HEK293 (cell line): ENCODE measurements around the gene BTNL9.
"Not testable (repeated sequence)": the region's sequence is repeated elsewhere in the genome, so short reads cannot be mapped to it uniquely, and the experiment has no call there.

Experiments used
- CTCF ChIA-PET: fragments of 350-600 bp; formaldehyde crosslinking; extraction: SDS; loops from one replicate; lab custom pipeline; 2021; ENCODE audit warnings: antibody characterized with exemption; lab: Yijun Ruan, JAX
- POLR2A ChIA-PET: fragments of 300-600 bp; formaldehyde crosslinking; extraction: SDS; loops from one replicate; lab custom pipeline; 2020; ENCODE audit warnings: antibody characterized with exemption, inconsistent platforms; lab: Yijun Ruan, JAX
- H3K27ac ChIP-seq: fragments of 200-500 bp; sonication (Bioruptor generic); 2 replicates; pipeline ENCODE4 v1.5.1; 2014; ENCODE audit warnings: low read depth, low read length, control low read depth, inconsistent platforms; ENCODE audit errors: extremely low read depth
- H3K36me3 ChIP-seq, 2 experiments: fragments of 200-500 bp in 1 of 2; sonication (Bioruptor generic) in 1 of 2; 1 replicate in 1 of 2; 2 replicates in 1 of 2; pipeline ENCODE4 v1.5.1; 2014 to 2017; ENCODE audit warnings: inconsistent platforms in 2 of 2, low read length in 2 of 2; ENCODE audit not compliant: control insufficient read depth in 2 of 2, insufficient read depth in 1 of 2
- H3K4me1 ChIP-seq: fragments of 200-500 bp; sonication (Bioruptor generic); 2 replicates; pipeline ENCODE4 v1.5.1; 2014; ENCODE audit warnings: mild to moderate bottlenecking, low read length, inconsistent platforms; ENCODE audit not compliant: control insufficient read depth, insufficient read depth
- H3K4me3 ChIP-seq: 2 replicates; pipeline ENCODE4 v1.5.1; 2011; ENCODE audit warnings: low read depth, mild to moderate bottlenecking, control low read depth, low read length, moderate library complexity
- H3K9me3 ChIP-seq: fragments of 200-500 bp; sonication (Bioruptor generic); 2 replicates; pipeline ENCODE4 v1.5.1; 2014; ENCODE audit warnings: low read depth, low read length, inconsistent platforms; ENCODE audit not compliant: control insufficient read depth, insufficient read depth
- GLIS2 ChIP-seq: fragments of 450-650 bp; formaldehyde crosslinking; IDR thresholded peaks from 2 replicates; pipeline ENCODE4 v1.5.1; 2016; ENCODE audit warnings: missing biosample characterization, missing genetic modification characterization
- REST ChIP-seq: fragments of 450-650 bp; formaldehyde crosslinking; IDR thresholded peaks from 2 replicates; pipeline ENCODE4 v1.5.1; 2016; ENCODE audit warnings: missing biosample characterization, missing genetic modification characterization
- ZBTB10 ChIP-seq: fragments of 450-650 bp; formaldehyde crosslinking; IDR thresholded peaks from 2 replicates; pipeline ENCODE4 v1.5.1; 2016; ENCODE audit warnings: missing biosample characterization, missing genetic modification characterization
- ZBTB17 ChIP-seq: fragments of 450-650 bp; formaldehyde crosslinking; IDR thresholded peaks from 2 replicates; pipeline ENCODE4 v1.5.1; 2016; ENCODE audit warnings: missing biosample characterization, missing genetic modification characterization
- ZBTB49 ChIP-seq: fragments of 450-650 bp; formaldehyde crosslinking; IDR thresholded peaks from 2 replicates; pipeline ENCODE4 v1.5.1; 2016; ENCODE audit warnings: missing biosample characterization, missing genetic modification characterization, low read depth
- ZNF10 ChIP-seq: fragments of 450-650 bp; formaldehyde crosslinking; IDR thresholded peaks from 2 replicates; pipeline ENCODE4 v1.5.1; 2017; ENCODE audit warnings: missing biosample characterization, missing genetic modification characterization
- ZNF214 ChIP-seq: fragments of 450-650 bp; formaldehyde crosslinking; IDR thresholded peaks from 2 replicates; pipeline ENCODE4 v1.5.1; 2017; ENCODE audit warnings: missing biosample characterization, mild to moderate bottlenecking, missing genetic modification characterization, borderline replicate concordance
- ZNF280D ChIP-seq: fragments of 450-650 bp; formaldehyde crosslinking; IDR thresholded peaks from 2 replicates; pipeline ENCODE4 v1.5.1; 2016; ENCODE audit warnings: missing biosample characterization, missing genetic modification characterization
- ZNF510 ChIP-seq: fragments of 450-650 bp; formaldehyde crosslinking; IDR thresholded peaks from 2 replicates; pipeline ENCODE4 v1.5.1; 2018; ENCODE audit warnings: mild to moderate bottlenecking, missing genetic modification characterization, missing biosample characterization; ENCODE audit not compliant: insufficient replicate concordance
- ZNF560 ChIP-seq: fragments of 450-650 bp; formaldehyde crosslinking; IDR thresholded peaks from 2 replicates; pipeline ENCODE4 v1.5.1; 2017; ENCODE audit warnings: missing biosample characterization, missing genetic modification characterization, borderline replicate concordance
- ZNF768 ChIP-seq: fragments of 450-650 bp; formaldehyde crosslinking; IDR thresholded peaks from 2 replicates; pipeline ENCODE4 v1.5.1; 2018; ENCODE audit warnings: missing biosample characterization, mild to moderate bottlenecking, missing genetic modification characterization

The BTNL9 gene

GRCh38 chr5:181045316-181045715 is 5.2 kb downstream of the BTNL9 start:
- no peak overlapping the region for H3K4me3 ChIP-seq
- ChIA-PET POLR2A (no interaction called here), CTCF (no interaction called here)
- H3K27ac ChIP-seq, result no peak overlapping the region
- no peaks in the 10 kb centered on the region for H3K4me1 ChIP-seq
- TF ChIP-seq ZBTB17 (tag by site-specific recombination), result 0 out of 2 replicates have a peak, but pooled peaks have one; percentile 35
- TF ChIP-seq REST (tag by site-specific recombination), result peak; percentile 46; the same call in 1 of the 2 replicates
- TF ChIP-seq GLIS2 (tag by site-specific recombination), result peak; percentile 80
- TF ChIP-seq ZNF510 (tag by site-specific recombination), result no peak
- TF ChIP-seq ZBTB10 (tag by site-specific recombination), result 0 out of 2 replicates have a peak, but pooled peaks have one; percentile 23
- no peaks in the 10 kb centered on the region for H3K36me3 ChIP-seq
- H3K9me3 ChIP-seq, result no peaks in the 10 kb centered on the region

- H3K4me1 ChIP-seq, H3K4me3 ChIP-seq, H3K36me3 ChIP-seq, POLR2A ChIA-PET, H3K9me3 ChIP-seq, CTCF ChIA-PET, H3K27ac ChIP-seq: not testable (repeated sequence)
These were observed 5.8 kb downstream of the BTNL9 start for GRCh38 chr5:181045857-181046256.

- no peaks in the 10 kb centered on the region for H3K9me3 ChIP-seq
- H3K36me3 ChIP-seq, result no peaks in the 10 kb centered on the region
- CTCF ChIA-PET, result no interaction called here
- no peak for TF ChIP-seq ZBTB49 (tag by site-specific recombination)
- no peak for TF ChIP-seq ZNF768
- no peak for TF ChIP-seq ZNF214 (tag by site-specific recombination)
- TF ChIP-seq ZNF280D (tag by site-specific recombination), result no peak
- no peak for TF ChIP-seq ZNF10
- no peak for TF ChIP-seq ZNF560 (tag by site-specific recombination)
- H3K4me3 ChIP-seq, result no peak overlapping the region
- H3K27ac ChIP-seq, result no peak overlapping the region
- POLR2A ChIA-PET, result no interaction called here
- peaks cover 3% of the 10 kb centered on the region; the same call in 1 of the 2 replicates for H3K4me1 ChIP-seq
These were observed 7.2 kb downstream of the BTNL9 start for GRCh38 chr5:181047288-181047687.
